Motor neuron (in vitro differentiated cells): ENCODE measurements around the gene SYT1. TPM values are rescaled to one million over a fixed set of nuclear protein-coding genes. Genes with fewer than 3 reads are reported as not detected.

Experiments used
- ATAC-seq, 8 experiments: fragments of 200-7000 bp; cut with Tn5 transposase; replicated peaks in 6 of 8; 2 replicates each; pipeline ENCODE4 v1.8.0; 2021; ENCODE audit warnings: mild to moderate bottlenecking in 8 of 8, moderate library complexity in 8 of 8
- H3K27ac ChIP-seq, 2 donors: fragments of 250-450 bp; sonication (Bioruptor Pico); 2 replicates each; pipeline ENCODE4 v1.9.0; 2021; ENCODE audit warnings: antibody characterized with exemption in 2 of 2, mild to moderate bottlenecking in 2 of 2, moderate library complexity in 1 of 2
- H3K4me1 ChIP-seq, 2 donors: fragments of 250-450 bp; sonication (Bioruptor Pico); replicated peaks in 1 of 2; 2 replicates each; pipeline ENCODE4 v1.6.1; 2021; ENCODE audit warnings: antibody characterized with exemption in 2 of 2, mild to moderate bottlenecking in 2 of 2, moderate library complexity in 1 of 2
- H3K4me3 ChIP-seq, 5 donors: fragments of 250-450 bp; sonication (Bioruptor Pico); 2 replicates each; pipeline ENCODE4 v1.9.0; 2021; ENCODE audit warnings: antibody characterized with exemption in 5 of 5, mild to moderate bottlenecking in 5 of 5, moderate library complexity in 4 of 5
- WGBS, 10 experiments: fragments of 450-650 bp; shearing (Covaris generic); methylation state at CpG; one replicate each; pipeline ENCODE4 v1.0.0; 2022; 5-methylcytosine and 5-hydroxymethylcytosine counted together
- in situ Hi-C, 9 experiments: fragments of 400-800 bp; cut with MboI; loops; one replicate each; pipeline ENCODE4 v1.15.0; 2021; ENCODE audit warnings: low sequenced_read_pairs in 9 of 9, low pct_unique_long_range_greater_than_20kb in 2 of 9; ENCODE audit not compliant: unreplicated experiment in 9 of 9
- total RNA-seq, 8 experiments: library from RNA; unstranded; fragments of 300-600 nt; gene quantifications; 2 replicates each; pipeline versions ENCODE4 v1.2.3 to v1.2.4, GENCODE V29; 2022

The SYT1 gene
- total RNA-seq, 8 experiments from 2014 or later: 0.18 to 86.3 (median 71.7) TPM; not detected in 1

GRCh38 chr12:79155683-79156082 is 291.1 kb downstream of the SYT1 start:
- no peaks in the 10 kb centered on the region for H3K4me1 ChIP-seq
- in situ Hi-C loops: loop anchor here in 1 of 9 experiments (25.0 kb wide), 1 partner anchor 968 kb away; no protein-coding TSS in a partner anchor
- no peak overlapping the region for H3K4me3 ChIP-seq
- ATAC-seq: no peak
- H3K27ac ChIP-seq: no peak overlapping the region
- 7 to 100% (median 86%) methylated on average over 1 to 3 of the region's 3 CpGs; no CpG with 5 or more reads in 1 of the 10 experiments for WGBS, 10 experiments

GRCh38 chr12:79156846-79157463 is 292.4 kb downstream of the SYT1 start:
- ATAC-seq: no peak
- WGBS, 10 experiments: 15 to 100% (median 82%) methylated on average over 2 to 5 of the region's 6 CpGs; no CpG with 5 or more reads in 2 of the 10 experiments
- Histone ChIP-seq H3K27ac (no peak overlapping the region), H3K4me1 (no peaks in the 10 kb centered on the region), H3K4me3 (no peak overlapping the region)
- in situ Hi-C loops: loop anchor here in 1 of 9 experiments (25.0 kb wide), 1 partner anchor 970 kb away; no protein-coding TSS in a partner anchor

GRCh38 chr12:79161249-79161934 is 296.8 kb downstream of the SYT1 start:
- 0 to 89% (median 50%) methylated on average over 1 of the region's 1 CpG; no CpG with 5 or more reads in 3 of the 10 experiments for WGBS, 10 experiments
- Histone ChIP-seq H3K4me3 (no peak overlapping the region), H3K4me1 (no peaks in the 10 kb centered on the region), H3K27ac (no peak overlapping the region)
- in situ Hi-C loops: loop anchor here in 1 of 9 experiments (25.0 kb wide), 1 partner anchor 974 kb away; no protein-coding TSS in a partner anchor
- ATAC-seq: peak in 3 of 8 experiments; percentile 33 to 40 (median 38)

GRCh38 chr12:79162147-79162772 is 297.7 kb downstream of the SYT1 start:
- ATAC-seq: peak in 3 of 8 experiments; percentile 17 to 87 (median 62)
- Histone ChIP-seq H3K4me3 (no peak overlapping the region), H3K4me1 (no peaks in the 10 kb centered on the region), H3K27ac (no peak overlapping the region)
- in situ Hi-C loops: loop anchor here in 1 of 9 experiments (25.0 kb wide), 1 partner anchor 975 kb away; no protein-coding TSS in a partner anchor
- 0 to 89% (median 69%) methylated on average over 3 of the region's 3 CpGs for WGBS, 10 experiments

GRCh38 chr12:79162948-79163347 is 298.4 kb downstream of the SYT1 start:
- in situ Hi-C loops: loop anchor here in 1 of 9 experiments (25.0 kb wide), 1 partner anchor 976 kb away; no protein-coding TSS in a partner anchor
- Histone ChIP-seq H3K4me3 (no peak overlapping the region), H3K4me1 (no peaks in the 10 kb centered on the region), H3K27ac (no peak overlapping the region)
- WGBS, 10 experiments: 17 to 100% (median 95%) methylated on average over 1 of the region's 1 CpG; no CpG with 5 or more reads in 6 of the 10 experiments
- peak in 2 of 8 experiments; percentile 12 to 27 for ATAC-seq

- in situ Hi-C loops: loop anchor here in 1 of 9 experiments (25.0 kb wide), 1 partner anchor 978 kb away; no protein-coding TSS in a partner anchor
- Histone ChIP-seq H3K27ac (no peak overlapping the region), H3K4me3 (no peak overlapping the region), H3K4me1 (no peaks in the 10 kb centered on the region)
- 0 to 100% (median 100%) methylated on average over 2 of the region's 2 CpGs; no CpG with 5 or more reads in 1 of the 10 experiments for WGBS, 10 experiments
- ATAC-seq: no peak
These were observed 300.3 kb downstream of the SYT1 start for GRCh38 chr12:79164890-79165289.

GRCh38 chr12:79168687-79169086 is 304.1 kb downstream of the SYT1 start:
- H3K27ac ChIP-seq: no peak overlapping the region
- in situ Hi-C loops: loop anchor here in 1 of 9 experiments (25.0 kb wide), 1 partner anchor 981 kb away; no protein-coding TSS in a partner anchor
- H3K4me3 ChIP-seq: no peak overlapping the region
- H3K4me1 ChIP-seq: no peaks in the 10 kb centered on the region
- no peak for ATAC-seq
- WGBS, 10 experiments: 0 to 100% (median 75%) methylated on average over 1 to 2 of the region's 2 CpGs

GRCh38 chr12:79174626-79175025 is 310.1 kb downstream of the SYT1 start:
- no peak overlapping the region for H3K4me3 ChIP-seq
- peak in 3 of 8 experiments; percentile 54 to 78 (median 55) for ATAC-seq
- in situ Hi-C loops: loop anchor here in 1 of 9 experiments (25.0 kb wide), 1 partner anchor 987 kb away; no protein-coding TSS in a partner anchor
- 0 to 83% (median 17%) methylated on average over 1 of the region's 1 CpG; no CpG with 5 or more reads in 2 of the 10 experiments for WGBS, 10 experiments
- no peaks in the 10 kb centered on the region for H3K4me1 ChIP-seq
- no peak overlapping the region for H3K27ac ChIP-seq

- no peaks in the 10 kb centered on the region for H3K4me1 ChIP-seq
- no peak for ATAC-seq
- H3K4me3 ChIP-seq: no peak overlapping the region
- in situ Hi-C loops: no loop called here
- no peak overlapping the region for H3K27ac ChIP-seq
- 33 to 100% (median 95%) methylated on average over 1 to 2 of the region's 2 CpGs; no CpG with 5 or more reads in 4 of the 10 experiments for WGBS, 10 experiments
These were observed 318.4 kb downstream of the SYT1 start for GRCh38 chr12:79183003-79183402.

- Histone ChIP-seq H3K4me3 (no peak overlapping the region), H3K27ac (no peak overlapping the region), H3K4me1 (no peaks in the 10 kb centered on the region)
- no peak for ATAC-seq
- in situ Hi-C loops: no loop called here
- WGBS, 10 experiments: 0 to 100% (median 85%) methylated on average over 1 to 3 of the region's 3 CpGs; no CpG with 5 or more reads in 2 of the 10 experiments
These were observed 319.4 kb downstream of the SYT1 start for GRCh38 chr12:79183926-79184325.

- Histone ChIP-seq H3K27ac (no peak overlapping the region), H3K4me1 (no peaks in the 10 kb centered on the region), H3K4me3 (no peak overlapping the region)
- 0 to 100% (median 85%) methylated on average over 1 to 2 of the region's 2 CpGs; no CpG with 5 or more reads in 1 of the 10 experiments for WGBS, 10 experiments
- ATAC-seq: no peak
- in situ Hi-C loops: no loop called here
These were observed 321.9 kb downstream of the SYT1 start for GRCh38 chr12:79186506-79186905.

GRCh38 chr12:79187032-79187431 is 322.5 kb downstream of the SYT1 start:
- ATAC-seq: no peak
- Histone ChIP-seq H3K27ac (no peak overlapping the region), H3K4me3 (no peak overlapping the region), H3K4me1 (no peaks in the 10 kb centered on the region)
- 0 to 96% (median 80%) methylated on average over 2 to 4 of the region's 4 CpGs; no CpG with 5 or more reads in 1 of the 10 experiments for whole genome bisulfite sequencing, 10 experiments
- in situ Hi-C loops: no loop called here

- no peak overlapping the region for H3K27ac ChIP-seq
- ATAC-seq: no peak
- H3K4me3 ChIP-seq: no peak overlapping the region
- in situ Hi-C loops: no loop called here
- peaks cover 2 to 4% of the 10 kb centered on the region in 2 donors for H3K4me1 ChIP-seq
These were observed 326.8 kb downstream of the SYT1 start for GRCh38 chr12:79191391-79191790.
